Skeletal muscle tissue (tissue), 4 donors: ENCODE results near the gene WDR38. TPM values are rescaled to one million over a fixed set of nuclear protein-coding genes. Genes with fewer than 3 reads are reported as not detected.

ENCODE experiments used
- H3K27ac ChIP-seq: one replicate; pipeline ENCODE4 v1.7.0; 2013; ENCODE audit warnings: mild to moderate bottlenecking, low read depth, low read length, inconsistent platforms
- H3K27me3 ChIP-seq, 3 donors: one replicate each; pipeline ENCODE4 v1.7.0; 2013; ENCODE audit warnings: low read length in 3 of 3; ENCODE audit not compliant: control insufficient read depth in 3 of 3, insufficient read depth in 3 of 3
- H3K36me3 ChIP-seq, 3 donors: one replicate each; pipeline ENCODE4 v1.7.0; 2013; ENCODE audit warnings: low read length in 3 of 3; ENCODE audit not compliant: control insufficient read depth in 3 of 3, insufficient read depth in 3 of 3
- H3K4me1 ChIP-seq, 3 donors: one replicate each; pipeline ENCODE4 v1.7.0; 2013; ENCODE audit warnings: low read length in 3 of 3, mild to moderate bottlenecking in 3 of 3; ENCODE audit not compliant: control insufficient read depth in 3 of 3, insufficient read depth in 3 of 3
- H3K4me3 ChIP-seq, 3 donors: one replicate each; pipeline ENCODE4 v1.7.0; 2013; ENCODE audit warnings: low read length in 3 of 3
- H3K9ac ChIP-seq, 3 donors: one replicate each; pipeline ENCODE4 v1.7.0; 2013; ENCODE audit warnings: low read length in 3 of 3, mild to moderate bottlenecking in 3 of 3, moderate library complexity in 2 of 3, low read depth in 1 of 3
- H3K9me3 ChIP-seq, 3 donors: one replicate each; pipeline ENCODE4 v1.7.0; 2013; ENCODE audit warnings: low read length in 3 of 3; ENCODE audit not compliant: control insufficient read depth in 3 of 3
- total RNA-seq: library from RNA; depleted of rRNA; stranded (reverse); fragments of >200 nt; gene quantifications from one replicate; pipeline ENCODE4 v1.2.3, GENCODE V29; 2014
- donor health status: Osteomylitis.

Gene WDR38
- total RNA-seq, 1 donor from 2014 or later = not detected

DNA sequence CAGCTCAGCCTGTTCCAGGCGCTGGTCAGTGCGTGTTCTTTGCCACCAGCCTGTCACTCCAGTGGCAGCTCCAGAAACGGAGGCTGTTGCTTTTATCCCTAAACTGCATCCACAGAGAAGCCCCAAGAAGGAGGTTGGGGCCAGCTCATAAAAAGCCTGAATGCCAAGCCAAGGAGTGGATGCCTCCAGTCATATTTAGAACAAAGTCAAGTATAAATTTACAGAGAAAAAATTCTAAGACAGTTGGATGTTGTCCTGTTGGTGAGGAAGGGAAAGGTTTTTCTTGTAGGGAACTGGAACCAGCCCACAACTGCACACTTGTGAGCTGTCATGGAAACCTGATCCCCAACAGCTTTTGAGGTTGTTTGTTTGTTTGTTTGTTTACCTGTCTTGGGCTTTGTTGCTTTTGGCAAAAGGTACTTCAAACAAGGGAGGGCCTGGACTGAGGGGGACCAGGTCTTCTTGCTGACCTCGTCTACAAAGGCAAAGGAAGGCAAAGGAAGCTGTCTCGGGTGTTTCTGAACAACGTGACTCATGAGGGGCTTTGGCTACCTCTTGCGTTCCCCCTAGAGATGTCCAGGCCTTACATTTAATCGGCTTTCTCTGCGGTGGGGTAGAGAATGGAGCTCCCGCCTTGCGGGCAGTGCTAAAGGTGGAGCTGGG lies 39.6 kb upstream of the WDR38 start:
- Histone ChIP-seq H3K4me3 (no peak overlapping the region), H3K36me3 (no peaks in the 10 kb centered on the region), H3K9me3 (no peaks in the 10 kb centered on the region), H3K27me3 (no peaks in the 10 kb centered on the region), H3K9ac (no peak overlapping the region), H3K4me1 (peaks cover 3 to 8% (median 7%) of the 10 kb centered on the region in 3 donors), H3K27ac (no peak overlapping the region)

DNA sequence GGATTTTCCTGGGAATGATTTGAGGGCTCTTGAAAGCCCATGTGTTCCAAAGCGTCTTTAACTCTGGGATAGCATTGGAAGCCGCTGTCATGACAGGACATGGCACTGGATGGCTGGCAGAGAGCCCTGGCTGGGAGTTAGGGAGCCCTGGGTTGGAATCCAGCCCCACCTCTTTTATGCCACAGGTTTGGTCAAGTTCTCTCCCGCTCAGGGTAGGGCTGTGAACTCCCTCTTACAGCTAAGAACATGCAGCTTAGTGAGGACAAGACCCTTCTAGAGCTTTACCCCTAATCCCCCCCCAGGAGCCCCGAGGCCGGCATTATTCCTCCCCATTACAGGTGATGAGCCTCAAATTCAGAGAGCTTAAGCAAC lies 39.1 kb upstream of the WDR38 start:
- Histone ChIP-seq H3K9me3 (no peaks in the 10 kb centered on the region), H3K4me1 (peaks cover 8 to 12% (median 8%) of the 10 kb centered on the region in 3 donors), H3K4me3 (no peak overlapping the region), H3K36me3 (no peaks in the 10 kb centered on the region), H3K27me3 (no peaks in the 10 kb centered on the region), H3K27ac (no peak overlapping the region), H3K9ac (no peak overlapping the region)

DNA sequence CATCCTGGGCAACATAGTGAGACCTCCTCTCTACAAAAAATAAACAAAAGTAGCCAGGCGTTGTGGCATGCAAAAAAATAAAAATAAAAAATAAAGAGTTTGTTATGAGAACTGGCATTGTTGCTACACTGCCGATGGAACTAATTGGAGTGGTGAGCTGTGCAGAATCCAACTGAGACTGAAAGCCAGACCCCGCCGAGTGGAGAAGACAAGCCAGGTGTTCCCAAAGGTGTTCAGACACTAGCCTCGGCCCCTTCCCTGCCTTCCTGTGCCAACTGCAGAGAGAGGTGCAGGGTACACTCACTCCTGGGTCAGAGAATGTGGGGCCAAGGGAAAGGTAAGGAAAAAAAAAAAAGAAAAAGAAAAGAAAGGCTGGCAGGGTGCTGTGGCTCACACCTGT lies 37.7 kb upstream of the WDR38 start:
- Histone ChIP-seq H3K27me3 (no peaks in the 10 kb centered on the region), H3K9ac (no peak overlapping the region), H3K27ac (no peak overlapping the region), H3K4me3 (no peak overlapping the region), H3K4me1 (peaks cover 8 to 13% (median 10%) of the 10 kb centered on the region in 3 donors), H3K9me3 (no peaks in the 10 kb centered on the region), H3K36me3 (no peaks in the 10 kb centered on the region)

DNA sequence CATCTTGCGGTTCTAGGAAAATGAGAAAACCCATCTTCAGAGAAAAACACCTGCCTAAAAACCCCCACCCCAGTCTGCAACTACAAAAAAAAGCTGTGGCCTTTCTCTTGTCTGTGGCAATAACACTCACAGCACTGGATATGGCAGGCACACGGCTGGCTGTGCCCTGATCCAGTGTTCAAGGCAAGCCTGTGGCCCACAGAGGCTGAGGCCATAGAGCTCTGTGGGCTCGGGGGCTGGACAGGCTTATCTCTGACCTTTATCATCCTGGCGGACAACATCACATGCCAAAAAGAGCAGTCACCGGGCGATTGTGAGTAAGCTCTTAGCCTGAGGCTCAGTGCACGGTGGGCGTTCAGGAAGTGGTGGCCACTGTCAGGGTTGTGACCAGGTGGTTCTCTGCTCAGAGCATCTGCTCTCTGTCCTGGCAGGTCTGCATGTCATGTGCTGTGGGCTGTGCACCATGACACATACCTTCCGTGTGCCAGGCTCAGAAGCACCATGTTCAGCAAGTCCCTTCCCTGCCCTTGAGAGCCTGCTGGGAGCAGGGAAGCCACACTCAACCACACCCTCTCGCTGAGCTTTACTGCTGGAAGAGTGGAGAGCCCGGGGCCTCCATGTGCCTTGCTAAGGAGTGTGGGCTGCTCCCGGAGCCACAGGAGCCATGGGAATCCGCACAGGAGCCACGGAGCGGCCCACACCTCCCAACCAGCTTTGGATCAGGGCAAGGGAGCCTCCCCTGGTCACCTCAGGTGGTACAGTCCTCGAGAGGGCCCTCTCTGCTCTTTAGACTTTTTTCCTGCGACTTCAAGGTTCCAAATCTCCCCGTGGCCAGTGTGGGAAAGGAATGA lies 34.6 kb upstream of the WDR38 start:
- peak overlapping the region in 1 of 3 donors; percentile 16 for H3K9ac ChIP-seq
- H3K27ac ChIP-seq = no peak overlapping the region
- H3K4me3 ChIP-seq = no peak overlapping the region
- H3K9me3 ChIP-seq = no peaks in the 10 kb centered on the region
- peaks cover 3 to 15% (median 12%) of the 10 kb centered on the region in 3 donors for H3K4me1 ChIP-seq
- H3K36me3 ChIP-seq = no peaks in the 10 kb centered on the region
- H3K27me3 ChIP-seq = no peaks in the 10 kb centered on the region

DNA sequence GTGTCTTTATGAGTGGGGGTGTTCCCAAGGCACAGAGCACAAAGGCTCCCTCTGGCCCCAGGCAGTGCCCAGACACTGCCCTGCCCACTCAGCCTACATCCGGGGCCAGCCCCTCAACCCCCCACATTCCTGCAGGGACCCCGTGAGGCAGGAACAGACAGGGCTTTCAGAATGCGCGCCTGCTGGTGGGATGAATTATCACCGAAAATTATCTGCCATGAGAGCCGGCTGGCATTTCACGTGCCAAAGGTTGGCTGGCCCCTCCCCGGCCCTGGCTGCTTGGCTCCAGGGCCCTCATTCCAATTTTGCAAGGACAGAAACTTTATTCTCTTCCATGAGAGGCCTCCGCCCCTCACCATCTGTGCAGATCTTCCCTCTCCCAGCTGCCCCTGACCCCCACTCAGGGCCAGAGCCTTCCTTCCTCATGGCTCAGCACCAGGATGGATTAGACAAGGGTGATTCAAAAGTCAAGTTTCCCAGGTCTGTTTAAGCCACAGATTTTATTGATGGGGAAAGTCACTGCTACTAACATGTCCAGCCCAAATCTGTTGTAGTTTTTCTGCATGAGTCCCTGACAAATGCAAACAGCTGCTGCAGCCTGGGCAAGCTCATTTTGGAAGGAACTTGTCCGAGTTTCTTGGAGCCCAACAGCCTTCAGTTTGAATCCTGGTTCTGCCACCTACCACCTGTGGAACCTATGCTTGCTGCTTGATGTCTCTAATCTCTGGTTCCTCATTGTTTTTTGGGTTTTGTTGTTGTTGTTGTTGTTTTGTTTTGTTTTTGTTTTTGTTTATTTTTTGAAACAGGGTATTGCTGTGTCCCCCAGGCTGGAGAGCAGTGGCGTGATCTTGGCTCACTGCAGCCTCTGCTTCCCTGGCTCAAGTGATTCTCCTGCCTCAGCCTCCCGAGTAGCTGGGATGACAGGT lies 32.3 kb upstream of the WDR38 start:
- Histone ChIP-seq H3K4me3 (no peak overlapping the region), H3K36me3 (no peaks in the 10 kb centered on the region), H3K4me1 (peaks cover 3 to 15% (median 12%) of the 10 kb centered on the region in 3 donors), H3K9ac (peak overlapping the region in 1 of 3 donors; percentile 1), H3K9me3 (peaks cover 0 to 3% (median 0%) of the 10 kb centered on the region in 3 donors), H3K27me3 (no peaks in the 10 kb centered on the region), H3K27ac (no peak overlapping the region)

DNA sequence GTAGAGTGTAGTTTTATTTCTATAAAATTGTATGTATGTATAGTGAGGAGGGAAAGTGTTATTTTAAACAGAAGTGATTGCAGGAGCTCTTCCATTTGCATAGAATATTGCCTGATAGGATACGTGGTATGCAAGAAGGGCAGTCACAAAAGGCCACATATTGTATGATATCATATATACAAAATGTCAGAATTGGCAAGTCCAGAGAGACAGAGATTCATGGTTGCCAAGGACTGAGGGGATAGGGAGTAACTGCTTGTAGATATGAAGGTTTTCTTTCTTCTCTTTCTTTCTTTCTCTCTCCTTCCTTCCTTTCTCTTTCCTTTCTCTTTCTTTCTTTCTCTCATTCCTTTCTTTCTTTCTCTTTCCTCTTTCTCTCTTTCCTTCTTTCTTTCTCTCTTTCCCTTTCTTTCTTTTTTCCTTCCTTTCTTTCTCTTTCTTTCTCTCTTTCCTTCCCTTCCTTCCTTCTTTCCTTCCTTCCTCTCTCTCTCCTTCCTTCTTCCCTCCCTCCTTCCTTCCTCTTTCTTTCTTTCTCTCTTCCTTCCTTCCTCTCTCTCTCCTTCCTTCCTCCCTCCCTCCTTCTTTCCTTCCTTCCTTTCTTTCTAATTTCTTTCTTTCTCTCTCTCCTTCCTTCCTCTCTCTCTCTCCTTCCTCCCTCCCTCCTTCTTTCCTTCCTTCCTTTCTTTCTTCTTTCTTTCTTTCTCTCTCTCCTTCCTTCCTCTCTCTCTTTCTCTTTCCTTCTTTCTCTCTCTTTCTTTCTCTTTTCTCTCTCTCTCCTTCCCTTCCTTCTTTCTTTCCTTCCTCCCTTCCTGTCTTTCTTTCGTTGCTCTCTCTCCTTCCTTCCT lies 24.5 kb upstream of the WDR38 start:
- no peak overlapping the region for H3K27ac ChIP-seq
- H3K9ac ChIP-seq = no peak overlapping the region
- peaks cover 0 to 3% (median 0%) of the 10 kb centered on the region in 3 donors for H3K9me3 ChIP-seq
- no peak overlapping the region for H3K4me3 ChIP-seq
- no peaks in the 10 kb centered on the region for H3K36me3 ChIP-seq
- peaks cover 13 to 19% (median 15%) of the 10 kb centered on the region in 3 donors for H3K4me1 ChIP-seq
- no peaks in the 10 kb centered on the region for H3K27me3 ChIP-seq

DNA sequence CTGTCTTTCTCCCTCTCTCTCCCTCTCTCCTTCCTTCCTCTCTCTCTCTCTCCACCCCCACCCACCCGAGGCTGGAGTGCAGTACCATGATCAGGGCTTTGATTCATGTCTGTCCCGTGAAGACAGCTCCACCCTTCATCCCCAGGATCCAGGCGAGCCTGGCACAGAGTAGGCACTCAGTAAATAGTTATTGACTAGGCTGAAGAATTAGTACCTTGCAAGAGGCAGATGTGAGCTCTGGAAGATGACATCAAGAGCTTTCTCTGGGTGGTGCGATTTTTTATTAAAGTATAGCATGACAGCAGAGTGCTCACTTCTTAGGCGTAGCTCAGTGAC lies 24.0 kb upstream of the WDR38 start:
- Histone ChIP-seq H3K36me3 (no peaks in the 10 kb centered on the region), H3K27ac (no peak overlapping the region), H3K9ac (no peak overlapping the region), H3K4me3 (no peak overlapping the region), H3K9me3 (peaks cover 0 to 3% (median 0%) of the 10 kb centered on the region in 3 donors), H3K27me3 (no peaks in the 10 kb centered on the region), H3K4me1 (peaks cover 13 to 20% (median 15%) of the 10 kb centered on the region in 3 donors)

DNA sequence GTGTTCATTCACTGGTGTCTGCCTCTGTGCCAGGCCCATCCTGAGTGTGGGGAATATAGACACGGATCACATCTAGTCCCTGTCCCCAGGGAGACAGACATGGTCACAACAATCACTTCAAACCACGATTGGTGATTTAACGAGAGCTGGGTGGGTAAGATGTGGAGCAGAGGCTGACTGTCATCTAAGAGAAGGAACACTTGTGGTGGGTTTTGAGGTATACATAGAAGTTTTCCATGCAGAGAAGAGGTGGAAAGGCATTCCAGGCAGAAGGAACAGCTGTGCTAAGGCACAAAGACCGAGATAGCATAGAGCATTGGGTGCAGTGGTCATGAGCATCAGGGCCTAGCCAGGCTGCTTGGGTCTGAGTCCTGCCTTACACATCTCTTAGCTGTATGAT lies 22.7 kb upstream of the WDR38 start:
- no peak overlapping the region for H3K4me3 ChIP-seq
- no peaks in the 10 kb centered on the region for H3K9me3 ChIP-seq
- no peak overlapping the region for H3K27ac ChIP-seq
- H3K4me1 ChIP-seq = peaks cover 23 to 33% (median 27%) of the 10 kb centered on the region in 3 donors
- H3K9ac ChIP-seq = no peak overlapping the region
- H3K27me3 ChIP-seq = no peaks in the 10 kb centered on the region
- H3K36me3 ChIP-seq = no peaks in the 10 kb centered on the region

DNA sequence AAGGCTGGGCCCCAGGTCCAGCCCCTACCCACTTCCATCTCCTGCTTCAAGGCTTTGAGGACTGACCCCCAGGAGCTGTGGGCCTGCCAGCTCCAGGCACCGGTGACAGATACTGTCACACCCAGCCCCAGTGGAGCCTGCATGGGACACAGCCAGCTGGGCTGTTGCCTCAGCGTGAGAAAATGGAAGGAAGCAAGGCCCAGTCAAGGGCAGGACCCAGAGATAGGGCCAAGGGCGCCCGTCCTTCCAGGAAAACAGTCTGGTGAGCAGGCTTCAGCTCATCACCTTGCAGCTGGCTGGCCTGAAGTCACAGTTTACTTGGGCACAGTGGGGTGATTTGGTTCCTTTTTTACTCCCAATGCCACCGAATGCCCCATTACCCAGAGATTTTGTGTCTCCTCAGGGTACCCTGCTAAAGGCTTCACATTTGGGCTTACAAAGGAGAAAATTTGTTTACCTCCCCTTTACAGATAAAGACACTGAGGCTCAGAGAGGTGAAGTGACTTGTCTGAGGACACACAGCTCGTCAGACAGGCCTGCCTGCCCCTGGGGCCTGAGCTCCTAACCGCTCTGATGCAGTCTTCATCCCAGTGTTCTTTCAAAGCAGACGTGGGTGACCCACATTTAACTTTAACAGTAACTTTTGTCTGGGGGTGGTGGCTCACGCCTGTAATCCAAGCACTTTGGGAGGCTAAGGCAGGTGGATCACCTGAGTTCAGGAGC lies 21.5 kb upstream of the WDR38 start:
- peaks cover 23 to 37% (median 36%) of the 10 kb centered on the region in 3 donors for H3K4me1 ChIP-seq
- no peaks in the 10 kb centered on the region for H3K36me3 ChIP-seq
- H3K9ac ChIP-seq = peak overlapping the region in 2 of 3 donors; percentile 43 to 70
- H3K27me3 ChIP-seq = no peaks in the 10 kb centered on the region
- H3K4me3 ChIP-seq = peak overlapping the region in 1 of 3 donors; percentile 24
- no peaks in the 10 kb centered on the region for H3K9me3 ChIP-seq
- peak overlapping the region; percentile 73 for H3K27ac ChIP-seq
